CD14-positive monocyte (primary cell): Measurements from ENCODE around the gene GRID2. TPM values are rescaled to one million over a fixed set of nuclear protein-coding genes. Genes with fewer than 3 reads are reported as not detected.

Experiments
- DNase-seq, 3 donors: peaks; one replicate each; pipeline ENCODE4 v3.0.0-alpha.2; 2011 to 2022
- H2AFZ ChIP-seq: 2 replicates; pipeline ENCODE4 v1.6.0; 2012; ENCODE audit warnings: mild to moderate bottlenecking, low read depth, low read length, inconsistent platforms; ENCODE audit not compliant: insufficient read depth, poor library complexity, severe bottlenecking
- H3K27ac ChIP-seq, 2 donors: 1 replicate in 1 of 2; 2 replicates in 1 of 2; pipeline ENCODE4 v1.5.1; 2012 to 2013; ENCODE audit warnings: low read length in 2 of 2, control low read depth in 1 of 2, inconsistent platforms in 1 of 2, low read depth in 1 of 2, mild to moderate bottlenecking in 1 of 2
- H3K27me3 ChIP-seq, 2 donors: one replicate each; pipeline versions ENCODE4 v1.6.0 to v1.6.1; 2011 to 2013; ENCODE audit warnings: low read length in 2 of 2; ENCODE audit not compliant: control insufficient read depth in 2 of 2, insufficient read depth in 2 of 2
- H3K36me3 ChIP-seq, 2 donors: replicated peaks in 1 of 2; 1 replicate in 1 of 2; 2 replicates in 1 of 2; pipeline versions ENCODE4 v1.5.1 to v1.6.1; 2012 to 2013; ENCODE audit warnings: low read length in 2 of 2, control low read depth in 1 of 2, inconsistent platforms in 1 of 2, mild to moderate bottlenecking in 1 of 2; ENCODE audit not compliant: insufficient read depth in 2 of 2, control insufficient read depth in 1 of 2
- H3K4me1 ChIP-seq, 2 donors: 1 replicate in 1 of 2; 2 replicates in 1 of 2; pipeline versions ENCODE4 v1.5.1 to v1.6.1; 2012 to 2013; ENCODE audit warnings: low read length in 2 of 2, control low read depth in 1 of 2, inconsistent platforms in 1 of 2, mild to moderate bottlenecking in 1 of 2, moderate library complexity in 1 of 2; ENCODE audit not compliant: insufficient read depth in 2 of 2, control insufficient read depth in 1 of 2
- H3K4me2 ChIP-seq: replicated peaks from 2 replicates; pipeline ENCODE3; 2012; ENCODE audit warnings: low read length, moderate library complexity, mild to moderate bottlenecking; ENCODE audit not compliant: poor library complexity, severe bottlenecking; ENCODE audit errors: extremely low read depth
- H3K4me3 ChIP-seq, 3 experiments: fragments of 200-600 bp in 1 of 3; sonication (generic) in 1 of 3; replicated peaks in 1 of 3; 1 replicate in 2 of 3; 2 replicates in 1 of 3; pipeline ENCODE4 v1.5.1; 2011 to 2013; ENCODE audit warnings: low read length in 3 of 3, mild to moderate bottlenecking in 3 of 3, control low read depth in 2 of 3, low read depth in 2 of 3, inconsistent platforms in 1 of 3, moderate library complexity in 1 of 3
- H3K79me2 ChIP-seq: 2 replicates; pipeline ENCODE4 v1.6.0; 2012; ENCODE audit warnings: mild to moderate bottlenecking, control low read depth, inconsistent platforms, low read length, moderate library complexity; ENCODE audit not compliant: insufficient read depth
- H3K9ac ChIP-seq: 2 replicates; pipeline ENCODE4 v1.6.0; 2017; ENCODE audit warnings: low read length, mild to moderate bottlenecking; ENCODE audit not compliant: insufficient read depth, poor library complexity, severe bottlenecking
- H3K9me3 ChIP-seq, 2 donors: replicated peaks in 1 of 2; 1 replicate in 1 of 2; 2 replicates in 1 of 2; pipeline versions ENCODE4 v1.5.1 to v1.6.1; 2012 to 2013; ENCODE audit warnings: low read length in 2 of 2, control low read depth in 1 of 2; ENCODE audit not compliant: control insufficient read depth in 1 of 2, insufficient read depth in 1 of 2
- H4K20me1 ChIP-seq: 2 replicates; pipeline ENCODE4 v1.6.0; 2012; ENCODE audit warnings: mild to moderate bottlenecking, low read length, control low read depth, moderate library complexity; ENCODE audit not compliant: insufficient read depth
- H3K27ac Mint-ChIP-seq, 7 donors: one replicate each; pipeline ENCODE4 v1.8.0; 2020; ENCODE audit warnings: mild to moderate bottlenecking in 7 of 7, mixed read lengths in 7 of 7, moderate library complexity in 6 of 7, inconsistent platforms in 2 of 7
- H3K27me3 Mint-ChIP-seq, 3 donors: one replicate each; pipeline ENCODE4 v1.8.0; 2021 to 2022; ENCODE audit warnings: low read depth in 3 of 3, mild to moderate bottlenecking in 3 of 3, mixed read lengths in 3 of 3, moderate library complexity in 3 of 3, inconsistent platforms in 1 of 3
- H3K36me3 Mint-ChIP-seq, 2 donors: one replicate each; pipeline ENCODE4 v1.8.0; 2020; ENCODE audit warnings: mixed read lengths in 2 of 2, inconsistent platforms in 1 of 2, mild to moderate bottlenecking in 1 of 2
- H3K4me1 Mint-ChIP-seq: one replicate; pipeline ENCODE4 v1.8.0; 2020; ENCODE audit warnings: mild to moderate bottlenecking, mixed read lengths
- H3K4me3 Mint-ChIP-seq, 2 donors: one replicate each; pipeline ENCODE4 v1.8.0; 2020; ENCODE audit warnings: mild to moderate bottlenecking in 2 of 2, mixed read lengths in 2 of 2, moderate library complexity in 1 of 2
- H3K9me3 Mint-ChIP-seq, 7 donors: one replicate each; pipeline ENCODE4 v1.8.0; 2020 to 2022; ENCODE audit warnings: mixed read lengths in 7 of 7, mild to moderate bottlenecking in 6 of 7, moderate library complexity in 6 of 7, inconsistent platforms in 2 of 7
- WGBS: methylation state at CpG from one replicate; pipeline ENCODE4 v1.1.5; 2013; ENCODE audit warnings: missing lambda C conversion rate; ENCODE audit not compliant: insufficient coverage; 5-methylcytosine and 5-hydroxymethylcytosine counted together
- intact Hi-C, 2 donors: fragments of 100-400 bp; cut with micrococcal nuclease; formaldehyde crosslinking; loops; one replicate each; pipeline versions ENCODE4 v1.15.0 to v1.15.1; 2023
- polyA plus RNA-seq, 3 donors: library from polyadenylated mRNA; depleted of rRNA in 1 of 3; unstranded in 2 of 3; stranded (reverse) in 1 of 3; fragments of 300-500 nt in 2 of 3; fragments of >200 nt in 1 of 3; fragmentation: Illumina TruSeq in 2 of 3; gene quantifications; 1 replicate in 2 of 3; 2 replicates in 1 of 3; pipeline ENCODE4 v1.2.3, GENCODE V29; 2012 to 2021
- TF ChIP-seq, protein P1 (sequence below): fragments of 200-600 bp; IDR thresholded peaks from one replicate; pipeline ENCODE4 v1.8.0; 2022; ENCODE audit warnings: antibody characterized with exemption, mild to moderate bottlenecking

GRID2 gene
- polyA plus RNA-seq, 3 donors = not detected

DNA sequence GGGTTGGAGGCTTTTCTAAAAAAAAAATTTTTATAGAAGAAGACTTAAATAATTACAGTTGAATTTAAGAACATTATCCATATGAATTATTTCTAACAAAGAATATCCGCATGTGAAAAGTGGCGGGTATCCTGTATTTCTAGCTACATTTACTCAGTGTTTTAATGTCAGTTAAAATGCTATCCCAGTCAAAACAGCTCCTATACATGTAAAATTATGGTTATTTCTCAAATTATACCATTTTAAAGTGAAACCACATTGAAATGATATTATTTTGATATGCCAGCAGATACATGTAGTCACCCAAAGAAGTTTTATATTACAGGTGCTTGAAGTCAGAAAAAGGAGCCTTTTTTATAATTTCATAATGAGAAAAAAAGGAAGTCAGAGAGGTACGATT is 1356.3 kb downstream of the GRID2 start:
- no peak for DNase-seq
- Histone ChIP-seq H4K20me1 (no peaks in the 10 kb centered on the region), H2AFZ (no peak overlapping the region), H3K4me1 (no peaks in the 10 kb centered on the region), H3K4me2 (no peak overlapping the region), H3K79me2 (no peaks in the 10 kb centered on the region), H3K27ac (no peak overlapping the region), H3K36me3 (no peaks in the 10 kb centered on the region), H3K9ac (no peak overlapping the region), H3K27me3 (no peaks in the 10 kb centered on the region), H3K4me3 (no peak overlapping the region), H3K9me3 (no peaks in the 10 kb centered on the region)
- H3K4me3 Mint-ChIP-seq = no peak overlapping the region
- TF ChIP-seq, protein P1, sequence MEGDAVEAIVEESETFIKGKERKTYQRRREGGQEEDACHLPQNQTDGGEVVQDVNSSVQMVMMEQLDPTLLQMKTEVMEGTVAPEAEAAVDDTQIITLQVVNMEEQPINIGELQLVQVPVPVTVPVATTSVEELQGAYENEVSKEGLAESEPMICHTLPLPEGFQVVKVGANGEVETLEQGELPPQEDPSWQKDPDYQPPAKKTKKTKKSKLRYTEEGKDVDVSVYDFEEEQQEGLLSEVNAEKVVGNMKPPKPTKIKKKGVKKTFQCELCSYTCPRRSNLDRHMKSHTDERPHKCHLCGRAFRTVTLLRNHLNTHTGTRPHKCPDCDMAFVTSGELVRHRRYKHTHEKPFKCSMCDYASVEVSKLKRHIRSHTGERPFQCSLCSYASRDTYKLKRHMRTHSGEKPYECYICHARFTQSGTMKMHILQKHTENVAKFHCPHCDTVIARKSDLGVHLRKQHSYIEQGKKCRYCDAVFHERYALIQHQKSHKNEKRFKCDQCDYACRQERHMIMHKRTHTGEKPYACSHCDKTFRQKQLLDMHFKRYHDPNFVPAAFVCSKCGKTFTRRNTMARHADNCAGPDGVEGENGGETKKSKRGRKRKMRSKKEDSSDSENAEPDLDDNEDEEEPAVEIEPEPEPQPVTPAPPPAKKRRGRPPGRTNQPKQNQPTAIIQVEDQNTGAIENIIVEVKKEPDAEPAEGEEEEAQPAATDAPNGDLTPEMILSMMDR = no peak
- H3K27me3 Mint-ChIP-seq = no peaks in the 10 kb centered on the region
- H3K27ac Mint-ChIP-seq = no peak overlapping the region
- WGBS = no CpG with 5 or more reads among the region's 3 CpGs
- H3K9me3 Mint-ChIP-seq = peaks cover 0 to 5% (median 1%) of the 10 kb centered on the region in 7 donors
- H3K4me1 Mint-ChIP-seq = no peaks in the 10 kb centered on the region
- intact Hi-C loops = no loop called here
- no peaks in the 10 kb centered on the region for H3K36me3 Mint-ChIP-seq

- H2AFZ ChIP-seq = no peak overlapping the region
- intact Hi-C loops = no loop called here
- no peak overlapping the region for H3K4me3 ChIP-seq
- H3K9ac ChIP-seq = no peak overlapping the region
- no peaks in the 10 kb centered on the region for H3K27me3 ChIP-seq
- Mint-ChIP-seq H3K4me1 (no peaks in the 10 kb centered on the region), H3K4me3 (no peak overlapping the region), H3K9me3 (peaks cover 0 to 3% (median 2%) of the 10 kb centered on the region in 7 donors), H3K27ac (no peak overlapping the region), H3K27me3 (no peaks in the 10 kb centered on the region), H3K36me3 (no peaks in the 10 kb centered on the region)
- no peaks in the 10 kb centered on the region for H3K4me1 ChIP-seq
- no peak overlapping the region for H3K4me2 ChIP-seq
- no peak for DNase-seq
- TF ChIP-seq, protein P1 = no peak
- no peak overlapping the region for H3K27ac ChIP-seq
- H3K9me3 ChIP-seq = no peaks in the 10 kb centered on the region
- no peaks in the 10 kb centered on the region for H3K36me3 ChIP-seq
- no peaks in the 10 kb centered on the region for H4K20me1 ChIP-seq
- H3K79me2 ChIP-seq = no peaks in the 10 kb centered on the region
- WGBS = no CpG with 5 or more reads among the region's 2 CpGs
These were observed 1366.7 kb downstream of the GRID2 start for GRCh38 chr4:93670434-93670833.
